ENCODE results near the gene THOC6. TPM values are rescaled to one million over a fixed set of nuclear protein-coding genes. Genes with fewer than 3 reads are reported as not detected.

Gene THOC6
- total and polyA plus RNA-seq, 9 of the 15 experiments (the other 6 are each of a cell fraction or from before 2014, with no cell fraction given): 2.5 to 65.4 (median 42.3) TPM

DNA sequence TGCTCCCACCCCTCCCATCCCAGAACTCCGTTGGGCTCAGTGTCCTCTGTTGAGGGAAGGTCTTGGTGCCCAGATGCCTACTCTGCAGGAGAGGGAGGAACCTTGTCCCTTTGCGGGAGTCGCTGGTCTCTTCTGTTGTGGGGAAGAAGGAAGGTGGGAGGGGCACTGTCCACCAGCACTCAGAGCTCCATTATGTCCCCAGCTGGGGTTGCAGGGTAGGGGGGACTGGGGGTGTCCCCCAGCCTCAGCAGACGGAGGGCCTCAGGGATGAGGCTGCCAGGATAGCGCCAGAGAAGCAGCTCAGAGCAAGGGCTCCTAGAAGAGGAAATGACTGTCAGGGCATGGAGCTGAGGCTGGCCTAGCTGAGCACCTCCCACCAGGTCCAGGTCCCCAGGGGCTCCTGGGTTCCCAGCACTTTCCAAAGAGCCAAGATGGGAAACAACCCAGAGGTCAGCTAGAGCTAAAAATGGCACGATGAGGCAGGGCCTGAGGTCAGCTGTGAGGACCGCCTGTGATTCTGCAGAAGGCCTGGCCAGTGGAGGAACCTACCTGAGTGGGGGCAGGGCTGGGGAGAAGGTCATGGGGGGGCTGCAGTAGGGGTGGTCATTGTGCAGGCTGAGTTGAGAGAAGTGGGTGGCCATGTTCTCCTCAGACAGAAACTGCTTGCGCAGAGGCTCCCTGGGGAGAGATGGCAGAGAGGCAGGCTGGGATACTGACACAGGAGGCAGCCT, 986 bp upstream of the THOC6 start (continued):
- TF ChIP-seq POLR2AphosphoS5 (IDR thresholded peaks at IDR 0.05; ENCODE audit: control insufficient read depth, insufficient read depth, low read depth, low read length) (peak; percentile 69), KLF10 (CRISPR knock-in tag; IDR thresholded peaks at IDR 0.05) (no peak), ZNF778 (CRISPR knock-in tag; IDR thresholded peaks at IDR 0.05) (no peak), HBP1 (CRISPR knock-in tag; IDR thresholded peaks at IDR 0.05) (no peak), ASH1L (IDR thresholded peaks at IDR 0.05; ENCODE audit: borderline replicate concordance, low read depth, partially characterized antibody) (no peak), ETV5 (CRISPR knock-in tag; IDR thresholded peaks at IDR 0.05; ENCODE audit: low read depth) (0 out of 2 replicates have a peak, but pooled peaks have one; percentile 11)

DNA sequence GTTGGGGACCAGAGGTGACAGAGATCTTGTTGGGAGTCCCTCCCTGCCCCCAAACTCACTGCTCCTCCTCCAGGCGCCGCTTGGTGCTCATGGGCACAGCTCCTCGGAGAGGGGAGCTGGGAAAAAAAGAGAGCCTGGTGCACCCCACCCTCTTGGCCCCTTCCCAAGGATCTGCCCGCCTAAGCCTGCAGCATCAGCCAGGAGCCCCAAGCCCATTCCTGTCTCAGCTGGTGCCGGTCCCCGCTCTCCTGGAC, 493 bp upstream of the THOC6 start:
- in situ Hi-C loops (cut with MboI) (no loop called here), intact Hi-C loops (cut with micrococcal nuclease) (loop anchor here (10.0 kb wide), 1 partner anchor 59 kb away; the partner anchor contains the start of genes KREMEN2 and PAQR4)
- no TSS peak for BruUV-seq (replicated peaks)
- no peak for FAIRE-seq
- peaks cover 39% of the 10 kb centered on the region; the same call in 2 of the 3 replicates for H3K36me3 ChIP-seq (ENCODE audit: control insufficient read depth, insufficient read depth, low read length)
- ATAC-seq: peak; percentile 0; the same call in 2 of the 3 replicates
- peak overlapping the region; percentile 83 for H3K4me2 ChIP-seq (ENCODE audit: insufficient read depth, low read length)
- H2AFZ ChIP-seq (ENCODE audit: low read depth, low read length): no peak overlapping the region
- 9% methylated on average over 6 of the region's 6 CpGs for WGBS (ENCODE audit: insufficient coverage, low coverage, missing lambda C conversion rate)
- H3K9ac ChIP-seq (ENCODE audit: insufficient read depth in 1 of 2, low read depth in 2 of 2, low read length in 2 of 2): peak overlapping the region; percentile 88 to 95; a peak in 3 of 4 replicates
- peak in 2 of 4 experiments; percentile 14 to 68 for DNase-seq (ENCODE audit: extremely low read depth in 1 of 4, low spot score in 3 of 4)
- H3K9me1 ChIP-seq (ENCODE audit: control insufficient read depth, insufficient read depth, low read length): peaks cover 2% of the 10 kb centered on the region
- H3K9me3 ChIP-seq (replicated peaks; ENCODE audit: control insufficient read depth, insufficient read depth, low read depth, low read length): no peaks in the 10 kb centered on the region
- CTCF ChIA-PET (ENCODE audit: low intra/inter-chr PET ratio): no interaction called here
- H4K20me1 ChIP-seq (replicated peaks; ENCODE audit: control insufficient read depth, insufficient read depth, low read length): peaks cover 28% of the 10 kb centered on the region
- H3K27me3 ChIP-seq (ENCODE audit: control insufficient read depth in 2 of 2, insufficient read depth in 2 of 2, low read length in 2 of 2): no peaks in the 10 kb centered on the region
- H3K27ac ChIP-seq (ENCODE audit: extremely low read depth, low read depth, low read length): peak overlapping the region; percentile 90
- H3K79me2 ChIP-seq (ENCODE audit: control insufficient read depth, insufficient read depth, low read length): peaks cover 42% of the 10 kb centered on the region
- peaks cover 26 to 87% of the 10 kb centered on the region in 2 experiments for H3K4me1 ChIP-seq (replicated peaks in 1 of 2; ENCODE audit: control insufficient read depth in 2 of 2, insufficient read depth in 2 of 2, low read length in 2 of 2)
- POLR2A ChIA-PET: interaction anchor here (0.5 to 2.7 kb wide), 12 partner anchors 8 to 215 kb away, joined by 3 to 15 read pairs (median 4); no protein-coding TSS in a partner anchor
- H3K4me3 ChIP-seq: peak overlapping the region; percentile 82
- TF ChIP-seq, protein P1, sequence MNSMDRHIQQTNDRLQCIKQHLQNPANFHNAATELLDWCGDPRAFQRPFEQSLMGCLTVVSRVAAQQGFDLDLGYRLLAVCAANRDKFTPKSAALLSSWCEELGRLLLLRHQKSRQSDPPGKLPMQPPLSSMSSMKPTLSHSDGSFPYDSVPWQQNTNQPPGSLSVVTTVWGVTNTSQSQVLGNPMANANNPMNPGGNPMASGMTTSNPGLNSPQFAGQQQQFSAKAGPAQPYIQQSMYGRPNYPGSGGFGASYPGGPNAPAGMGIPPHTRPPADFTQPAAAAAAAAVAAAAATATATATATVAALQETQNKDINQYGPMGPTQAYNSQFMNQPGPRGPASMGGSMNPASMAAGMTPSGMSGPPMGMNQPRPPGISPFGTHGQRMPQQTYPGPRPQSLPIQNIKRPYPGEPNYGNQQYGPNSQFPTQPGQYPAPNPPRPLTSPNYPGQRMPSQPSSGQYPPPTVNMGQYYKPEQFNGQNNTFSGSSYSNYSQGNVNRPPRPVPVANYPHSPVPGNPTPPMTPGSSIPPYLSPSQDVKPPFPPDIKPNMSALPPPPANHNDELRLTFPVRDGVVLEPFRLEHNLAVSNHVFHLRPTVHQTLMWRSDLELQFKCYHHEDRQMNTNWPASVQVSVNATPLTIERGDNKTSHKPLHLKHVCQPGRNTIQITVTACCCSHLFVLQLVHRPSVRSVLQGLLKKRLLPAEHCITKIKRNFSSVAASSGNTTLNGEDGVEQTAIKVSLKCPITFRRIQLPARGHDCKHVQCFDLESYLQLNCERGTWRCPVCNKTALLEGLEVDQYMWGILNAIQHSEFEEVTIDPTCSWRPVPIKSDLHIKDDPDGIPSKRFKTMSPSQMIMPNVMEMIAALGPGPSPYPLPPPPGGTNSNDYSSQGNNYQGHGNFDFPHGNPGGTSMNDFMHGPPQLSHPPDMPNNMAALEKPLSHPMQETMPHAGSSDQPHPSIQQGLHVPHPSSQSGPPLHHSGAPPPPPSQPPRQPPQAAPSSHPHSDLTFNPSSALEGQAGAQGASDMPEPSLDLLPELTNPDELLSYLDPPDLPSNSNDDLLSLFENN (IDR thresholded peaks at IDR 0.05; ENCODE audit: low read depth in 2 of 2, low read length in 2 of 2): 0 out of 4 replicates have a peak, but pooled peaks of 1 of the 2 experiments have one; percentile 19
- TF ChIP-seq RREB1 (CRISPR knock-in tag; IDR thresholded peaks at IDR 0.05): 0 out of 2 replicates have a peak, but pooled peaks have one; percentile 3

Data from K562 (cell line).